Measurements from ENCODE around the gene CAMTA1. TPM values are rescaled to one million over a fixed set of nuclear protein-coding genes. Genes with fewer than 3 reads are reported as not detected.

The CAMTA1 gene
- total RNA-seq, 2 experiments from 2014 or later = 43.9 to 73.3 TPM

DNA sequence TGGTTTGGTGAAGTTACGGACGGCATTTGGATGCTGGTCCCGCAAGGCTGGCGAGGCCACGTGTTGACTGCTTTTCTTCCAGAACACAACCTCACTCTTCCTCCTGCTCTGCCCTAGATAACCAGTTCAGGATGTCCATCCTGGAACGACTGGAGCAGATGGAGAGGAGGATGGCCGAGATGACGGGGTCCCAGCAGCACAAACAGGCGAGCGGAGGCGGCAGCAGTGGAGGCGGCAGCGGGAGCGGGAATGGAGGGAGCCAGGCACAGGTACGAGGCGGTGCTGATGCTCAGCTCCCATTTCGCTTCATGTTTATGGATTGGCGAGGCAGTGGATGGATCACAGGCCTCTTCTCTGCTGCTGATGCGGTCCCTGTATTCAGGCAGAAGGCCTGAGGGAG lies 947.1 kb downstream of the CAMTA1 start:
- Histone ChIP-seq H3K4me3 (ENCODE audit: low read depth, low read length, poor library complexity, severe bottlenecking) (no peak overlapping the region), H4K20me1 (ENCODE audit: insufficient read depth, low read length) (no peaks in the 10 kb centered on the region), H3K79me2 (ENCODE audit: insufficient read depth, low read depth, low read length) (no peaks in the 10 kb centered on the region), H3K27ac (ENCODE audit: low read depth, low read length, poor library complexity, severe bottlenecking) (no peak overlapping the region), H2AFZ (ENCODE audit: low read length) (no peak overlapping the region), H3K4me1 (ENCODE audit: insufficient read depth, low read length, poor library complexity, severe bottlenecking) (no peaks in the 10 kb centered on the region), H3K36me3 (ENCODE audit: insufficient read depth, low read length) (no peaks in the 10 kb centered on the region), H3K4me2 (ENCODE audit: low read length) (no peak overlapping the region), H3K9me2 (ENCODE audit: insufficient read depth, low read length) (no peaks in the 10 kb centered on the region), H3K9me3 (ENCODE audit: low read length) (no peaks in the 10 kb centered on the region)
- POLR2A ChIA-PET = interaction anchor here (0.6 kb wide), 1 partner anchor 113 kb away, joined by 4 read pairs; no protein-coding TSS in a partner anchor
- CTCF ChIA-PET (ENCODE audit: unreplicated experiment) = no interaction called here
- intact Hi-C loops (cut with micrococcal nuclease; ENCODE audit: unreplicated experiment) = no loop called here
- TF ChIP-seq, protein P1, sequence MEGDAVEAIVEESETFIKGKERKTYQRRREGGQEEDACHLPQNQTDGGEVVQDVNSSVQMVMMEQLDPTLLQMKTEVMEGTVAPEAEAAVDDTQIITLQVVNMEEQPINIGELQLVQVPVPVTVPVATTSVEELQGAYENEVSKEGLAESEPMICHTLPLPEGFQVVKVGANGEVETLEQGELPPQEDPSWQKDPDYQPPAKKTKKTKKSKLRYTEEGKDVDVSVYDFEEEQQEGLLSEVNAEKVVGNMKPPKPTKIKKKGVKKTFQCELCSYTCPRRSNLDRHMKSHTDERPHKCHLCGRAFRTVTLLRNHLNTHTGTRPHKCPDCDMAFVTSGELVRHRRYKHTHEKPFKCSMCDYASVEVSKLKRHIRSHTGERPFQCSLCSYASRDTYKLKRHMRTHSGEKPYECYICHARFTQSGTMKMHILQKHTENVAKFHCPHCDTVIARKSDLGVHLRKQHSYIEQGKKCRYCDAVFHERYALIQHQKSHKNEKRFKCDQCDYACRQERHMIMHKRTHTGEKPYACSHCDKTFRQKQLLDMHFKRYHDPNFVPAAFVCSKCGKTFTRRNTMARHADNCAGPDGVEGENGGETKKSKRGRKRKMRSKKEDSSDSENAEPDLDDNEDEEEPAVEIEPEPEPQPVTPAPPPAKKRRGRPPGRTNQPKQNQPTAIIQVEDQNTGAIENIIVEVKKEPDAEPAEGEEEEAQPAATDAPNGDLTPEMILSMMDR (conservative IDR thresholded peaks at IDR 0.05; ENCODE audit: low read length) = no peak
- no peak for TF ChIP-seq EZH2phosphoT487 (IDR thresholded peaks at IDR 0.05; ENCODE audit: borderline replicate concordance, low read depth, low read length)
- DNase-seq (ENCODE audit: low spot score) = no peak
- BruUV-seq (replicated peaks) = no TSS peak

DNA sequence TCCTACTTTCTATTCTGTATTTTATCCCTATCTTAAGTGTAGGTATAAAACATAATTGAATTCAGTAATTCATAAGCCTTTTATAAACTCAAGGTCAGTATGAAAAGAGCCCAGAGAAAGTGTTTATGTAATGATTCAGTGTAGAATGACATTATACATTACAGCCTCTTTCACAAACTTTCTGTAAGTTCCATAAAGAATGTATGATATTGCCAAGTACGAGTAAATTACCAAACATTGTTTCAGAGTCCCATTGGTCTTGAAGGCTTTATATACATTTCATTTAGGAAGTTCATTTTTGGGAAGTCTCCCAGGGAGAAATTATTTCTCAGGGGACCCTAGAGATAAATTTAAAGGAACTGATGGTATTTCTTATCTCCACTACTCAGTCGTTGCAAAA lies 948.0 kb downstream of the CAMTA1 start:
- no peak for TF ChIP-seq EZH2phosphoT487 (IDR thresholded peaks at IDR 0.05; ENCODE audit: borderline replicate concordance, low read depth, low read length)
- H3K4me3 ChIP-seq (ENCODE audit: low read depth, low read length, poor library complexity, severe bottlenecking) = no peak overlapping the region
- POLR2A ChIA-PET = no interaction called here
- H3K27ac ChIP-seq (ENCODE audit: low read depth, low read length, poor library complexity, severe bottlenecking) = no peak overlapping the region
- H3K9me3 ChIP-seq (ENCODE audit: low read length) = no peaks in the 10 kb centered on the region
- H4K20me1 ChIP-seq (ENCODE audit: insufficient read depth, low read length) = no peaks in the 10 kb centered on the region
- no peak overlapping the region for H3K4me2 ChIP-seq (ENCODE audit: low read length)
- intact Hi-C loops (cut with micrococcal nuclease; ENCODE audit: unreplicated experiment) = no loop called here
- BruUV-seq (replicated peaks) = no TSS peak
- no peak overlapping the region for H2AFZ ChIP-seq (ENCODE audit: low read length)
- no peaks in the 10 kb centered on the region for H3K79me2 ChIP-seq (ENCODE audit: insufficient read depth, low read depth, low read length)
- no peak for DNase-seq (ENCODE audit: low spot score)
- H3K36me3 ChIP-seq (ENCODE audit: insufficient read depth, low read length) = no peaks in the 10 kb centered on the region
- CTCF ChIA-PET (ENCODE audit: unreplicated experiment) = no interaction called here
- no peaks in the 10 kb centered on the region for H3K9me2 ChIP-seq (ENCODE audit: insufficient read depth, low read length)
- H3K4me1 ChIP-seq (ENCODE audit: insufficient read depth, low read length, poor library complexity, severe bottlenecking) = no peaks in the 10 kb centered on the region

DNA sequence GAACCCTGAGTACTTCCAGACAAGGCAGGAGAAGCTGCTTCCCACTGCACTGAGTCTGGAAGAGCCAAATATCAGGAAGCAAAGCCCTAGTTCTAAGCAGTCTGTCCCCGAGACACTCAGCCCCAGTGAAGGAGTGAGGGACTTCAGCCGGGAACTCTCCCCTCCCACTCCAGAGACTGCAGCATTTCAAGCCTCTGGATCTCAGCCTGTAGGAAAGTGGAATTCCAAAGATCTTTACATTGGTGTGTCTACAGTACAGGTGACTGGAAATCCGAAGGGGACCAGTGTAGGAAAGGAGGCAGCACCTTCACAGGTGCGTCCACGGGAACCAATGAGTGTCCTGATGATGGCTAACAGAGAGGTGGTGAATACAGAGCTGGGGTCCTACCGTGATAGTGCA lies 952.8 kb downstream of the CAMTA1 start:
- no peaks in the 10 kb centered on the region for H3K36me3 ChIP-seq (ENCODE audit: insufficient read depth, low read length)
- no peaks in the 10 kb centered on the region for H4K20me1 ChIP-seq (ENCODE audit: insufficient read depth, low read length)
- ChIA-PET CTCF (ENCODE audit: unreplicated experiment) (no interaction called here), POLR2A (no interaction called here)
- TF ChIP-seq EZH2phosphoT487 (IDR thresholded peaks at IDR 0.05; ENCODE audit: borderline replicate concordance, low read depth, low read length) = no peak
- TF ChIP-seq, protein P1 (conservative IDR thresholded peaks at IDR 0.05; ENCODE audit: low read length) = no peak
- intact Hi-C loops (cut with micrococcal nuclease; ENCODE audit: unreplicated experiment) = no loop called here
- no peaks in the 10 kb centered on the region for H3K9me3 ChIP-seq (ENCODE audit: low read length)
- BruUV-seq (replicated peaks) = no TSS peak
- no peak overlapping the region for H3K27ac ChIP-seq (ENCODE audit: low read depth, low read length, poor library complexity, severe bottlenecking)
- no peak for DNase-seq (ENCODE audit: low spot score)
- H3K4me3 ChIP-seq (ENCODE audit: low read depth, low read length, poor library complexity, severe bottlenecking) = no peak overlapping the region
- H3K4me2 ChIP-seq (ENCODE audit: low read length) = no peak overlapping the region
- no peaks in the 10 kb centered on the region for H3K9me2 ChIP-seq (ENCODE audit: insufficient read depth, low read length)
- H2AFZ ChIP-seq (ENCODE audit: low read length) = no peak overlapping the region
- no peaks in the 10 kb centered on the region for H3K4me1 ChIP-seq (ENCODE audit: insufficient read depth, low read length, poor library complexity, severe bottlenecking)
- no peaks in the 10 kb centered on the region for H3K79me2 ChIP-seq (ENCODE audit: insufficient read depth, low read depth, low read length)
